Measurements from ENCODE around the gene KHDC4.

DNA sequence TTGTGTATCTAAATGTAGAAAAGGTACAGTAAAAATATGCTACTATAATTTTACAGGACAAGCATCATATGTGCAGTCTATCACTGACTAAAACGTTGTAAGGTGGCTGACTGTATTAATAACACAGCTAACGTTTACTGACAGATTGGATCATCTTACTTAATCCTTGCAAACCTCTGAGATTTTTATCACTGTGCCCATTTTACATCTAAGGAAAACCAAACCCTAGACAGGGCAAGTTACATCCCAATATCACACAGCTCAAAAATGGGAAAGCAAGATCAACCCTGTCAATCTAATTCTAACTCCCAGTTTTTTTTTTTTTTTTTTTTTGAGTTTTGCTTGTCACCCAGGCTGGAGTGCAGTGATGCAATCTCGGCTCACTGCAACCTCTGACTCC is 15.6 kb downstream of the KHDC4 start:
- no peak for TF ChIP-seq ESRRA (IDR thresholded peaks at IDR 0.05; ENCODE audit: low read length)
- TF ChIP-seq CHD4 (IDR thresholded peaks at IDR 0.05): no peak
- TF ChIP-seq ATF7 (IDR thresholded peaks at IDR 0.05; ENCODE audit: low read depth): no peak
- TF ChIP-seq CHD2 (IDR thresholded peaks at IDR 0.05; ENCODE audit: borderline replicate concordance, low read depth, low read length): no peak
- no peak for TF ChIP-seq RFX5 (IDR thresholded peaks at IDR 0.05; ENCODE audit: low read depth, low read length)
- no peak for TF ChIP-seq STAT3 (IDR thresholded peaks at IDR 0.05; ENCODE audit: low read depth, low read length)
